IMR-90 (cell line): ENCODE results near the gene YPEL4. TPM values are rescaled to one million over a fixed set of nuclear protein-coding genes. Genes with fewer than 3 reads are reported as not detected.
A peak's percentile ranks its signal among the peaks of the same experiment; 100 is the strongest.

Source experiments
- ATAC-seq: fragments of 200-7000 bp; cut with Tn5 transposase; 2 replicates; pipeline ENCODE4 v1.9.1; 2020; ENCODE audit warnings: low read depth, mild to moderate bottlenecking, moderate library complexity
- BruUV-seq: library from RNA; stranded (reverse); fragments of 400-500 nt; replicated peaks from 2 replicates; lab custom pipeline; 2021; lab: Mats Ljungman, UMichigan
- CTCF ChIA-PET: fragments of 300-600 bp; formaldehyde crosslinking; extraction: SDS; loops from one replicate; lab custom pipeline; 2021; ENCODE audit warnings: antibody characterized with exemption; lab: Yijun Ruan, JAX
- POLR2A ChIA-PET: fragments of 300-600 bp; sonication (Branson Sonifier 250); formaldehyde crosslinking; loops from one replicate; lab custom pipeline; 2022; ENCODE audit warnings: antibody characterized with exemption; ENCODE audit not compliant: unreplicated experiment; lab: Charles Lee
- DNase-seq: peaks from one replicate; pipeline ENCODE4 v3.0.0; 2013
- H2AFZ ChIP-seq: replicated peaks from 2 replicates; pipeline ENCODE3; 2013; ENCODE audit warnings: low read length, mild to moderate bottlenecking; ENCODE audit not compliant: poor library complexity
- H2AK5ac ChIP-seq: 2 replicates; pipeline ENCODE4 v1.6.1; 2013; ENCODE audit warnings: low read depth, low read length, inconsistent platforms
- H2AK9ac ChIP-seq: replicated peaks from 2 replicates; pipeline ENCODE3; 2013; ENCODE audit warnings: mild to moderate bottlenecking, low read depth, low read length, moderate library complexity; ENCODE audit not compliant: poor library complexity
- H2BK120ac ChIP-seq: 2 replicates; pipeline ENCODE4 v1.6.1; 2013; ENCODE audit warnings: low read depth, low read length, inconsistent platforms
- H2BK15ac ChIP-seq: 3 replicates; pipeline ENCODE4 v1.6.1; 2013; ENCODE audit warnings: low read depth, low read length, inconsistent platforms
- H2BK20ac ChIP-seq: 2 replicates; pipeline ENCODE4 v1.6.1; 2013; ENCODE audit warnings: low read depth, mild to moderate bottlenecking, inconsistent platforms, low read length, moderate library complexity
- H2BK5ac ChIP-seq: 2 replicates; pipeline ENCODE4 v1.6.1; 2013; ENCODE audit warnings: mild to moderate bottlenecking, low read depth, low read length, inconsistent platforms; ENCODE audit not compliant: poor library complexity, severe bottlenecking
- H3K14ac ChIP-seq: replicated peaks from 2 replicates; pipeline ENCODE4 v1.6.1; 2013; ENCODE audit warnings: low read depth, low read length, inconsistent platforms
- H3K18ac ChIP-seq: 2 replicates; pipeline ENCODE4 v1.6.1; 2013; ENCODE audit warnings: low read depth, low read length, control low read depth
- H3K23ac ChIP-seq: 2 replicates; pipeline ENCODE4 v1.6.1; 2013; ENCODE audit warnings: low read depth, low read length, inconsistent platforms
- H3K27ac ChIP-seq: 2 replicates; pipeline ENCODE4 v1.5.1; 2013; ENCODE audit warnings: mild to moderate bottlenecking, control low read depth, low read length; ENCODE audit not compliant: insufficient read depth
- H3K27me3 ChIP-seq: 2 replicates; pipeline ENCODE4 v1.6.1; 2013; ENCODE audit warnings: low read length; ENCODE audit not compliant: control insufficient read depth, insufficient read depth
- H3K36me3 ChIP-seq: 2 replicates; pipeline ENCODE4 v1.6.1; 2013; ENCODE audit warnings: low read length, mixed read lengths; ENCODE audit not compliant: control insufficient read depth, insufficient read depth
- H3K4ac ChIP-seq: 2 replicates; pipeline ENCODE4 v1.6.1; 2013; ENCODE audit warnings: low read depth, low read length, inconsistent platforms
- H3K4me1 ChIP-seq: 2 replicates; pipeline ENCODE4 v1.6.1; 2013; ENCODE audit warnings: low read length, mixed read lengths; ENCODE audit not compliant: control insufficient read depth, insufficient read depth
- H3K4me2 ChIP-seq: 2 replicates; pipeline ENCODE4 v1.6.1; 2013; ENCODE audit warnings: low read depth, mild to moderate bottlenecking, control low read depth, low read length, moderate library complexity
- H3K4me3 ChIP-seq: 2 replicates; pipeline ENCODE4 v1.5.1; 2013; ENCODE audit warnings: low read depth, mild to moderate bottlenecking, control low read depth, low read length, moderate library complexity; ENCODE audit not compliant: insufficient read depth
- H3K56ac ChIP-seq: 2 replicates; pipeline ENCODE4 v1.6.1; 2013; ENCODE audit warnings: low read length, inconsistent platforms; ENCODE audit not compliant: insufficient read depth; ENCODE audit errors: extremely low read depth
- H3K79me1 ChIP-seq, 2 experiments: 2 replicates each; pipeline ENCODE4 v1.6.1; 2013; ENCODE audit warnings: low read length in 2 of 2, inconsistent platforms in 1 of 2, low read depth in 1 of 2
- H3K9ac ChIP-seq: 2 replicates; pipeline ENCODE4 v1.6.1; 2013; ENCODE audit warnings: low read depth, low read length, control low read depth
- H3K9me1 ChIP-seq: 2 replicates; pipeline ENCODE4 v1.6.1; 2013; ENCODE audit warnings: low read length, inconsistent platforms; ENCODE audit not compliant: insufficient read depth
- H3K9me3 ChIP-seq: 2 replicates; pipeline ENCODE4 v1.6.1; 2013; ENCODE audit warnings: low read length; ENCODE audit not compliant: control insufficient read depth, insufficient read depth
- H4K20me1 ChIP-seq: 2 replicates; pipeline ENCODE4 v1.6.1; 2013; ENCODE audit warnings: low read length, inconsistent platforms; ENCODE audit not compliant: insufficient read depth
- H4K5ac ChIP-seq: 2 replicates; pipeline ENCODE4 v1.6.1; 2013; ENCODE audit warnings: mild to moderate bottlenecking, low read depth, low read length, control low read depth
- H4K8ac ChIP-seq, 2 experiments: 2 replicates each; pipeline ENCODE4 v1.6.1; 2013; ENCODE audit warnings: low read depth in 2 of 2, low read length in 2 of 2, control low read depth in 1 of 2, inconsistent platforms in 1 of 2
- H4K91ac ChIP-seq: 2 replicates; pipeline ENCODE4 v1.6.1; 2013; ENCODE audit warnings: low read depth, low read length, inconsistent platforms; ENCODE audit not compliant: insufficient read depth
- BHLHE40 ChIP-seq: fragments of 150-350 bp; IDR thresholded peaks from 2 replicates; pipeline ENCODE4 v1.6.1; 2016; ENCODE audit warnings: mild to moderate bottlenecking, low read depth, low read length
- CEBPB ChIP-seq: IDR thresholded peaks from 2 replicates; pipeline ENCODE4 v1.6.1; 2012; ENCODE audit warnings: low read depth, low read length, improper control_type of control experiment
- CHD1 ChIP-seq: IDR thresholded peaks from 2 replicates; pipeline ENCODE4 v1.6.1; 2012; ENCODE audit warnings: low read depth, low read length, improper control_type of control experiment
- FOS ChIP-seq: fragments of 150-350 bp; IDR thresholded peaks from 2 replicates; pipeline ENCODE4 v1.6.1; 2016; ENCODE audit warnings: low read depth, low read length
- MAFK ChIP-seq: IDR thresholded peaks from 2 replicates; pipeline ENCODE4 v1.6.1; 2012; ENCODE audit warnings: low read depth, low read length, improper control_type of control experiment
- MAZ ChIP-seq: IDR thresholded peaks from 2 replicates; pipeline ENCODE4 v1.6.1; 2012; ENCODE audit warnings: low read depth, mild to moderate bottlenecking, low read length, improper control_type of control experiment, moderate library complexity, borderline replicate concordance
- MXI1 ChIP-seq: IDR thresholded peaks from 2 replicates; pipeline ENCODE4 v1.6.1; 2012; ENCODE audit warnings: low read depth, mild to moderate bottlenecking, low read length, moderate library complexity, borderline replicate concordance
- POLR2A ChIP-seq: IDR thresholded peaks from 2 replicates; pipeline ENCODE4 v1.6.1; 2012; ENCODE audit warnings: mild to moderate bottlenecking, low read depth, low read length
- RAD21 ChIP-seq: IDR thresholded peaks from 2 replicates; pipeline ENCODE4 v1.6.1; 2012; ENCODE audit warnings: low read length, improper control_type of control experiment
- WGBS, 2 experiments: methylation state at CpG; one replicate each; pipeline versions ENCODE4 v1.1.5 to v1.1.7; 2013; ENCODE audit warnings: missing lambda C conversion rate in 2 of 2; ENCODE audit not compliant: insufficient read length in 1 of 2; ENCODE audit errors: extremely low coverage in 2 of 2; 5-methylcytosine and 5-hydroxymethylcytosine counted together
- dilution Hi-C: fragments of 300-500 bp; cut with HindIII; formaldehyde crosslinking; loops from one replicate; pipeline ENCODE4 v1.14.3; 2018; ENCODE audit warnings: low sequenced_read_pairs; ENCODE audit not compliant: unreplicated experiment
- in situ Hi-C: fragments of 300-500 bp; cut with MboI; formaldehyde crosslinking; loops from 3 replicates; pipeline ENCODE4 v1.14.3; 2019; ENCODE audit warnings: low sequenced_read_pairs, inconsistent platforms, mixed read lengths
- intact Hi-C: fragments of 100-400 bp; cut with micrococcal nuclease; formaldehyde crosslinking; loops from 2 replicates; pipeline ENCODE4 v1.10.0; 2022
- polyA plus RNA-seq, 3 experiments: library from polyadenylated mRNA; depleted of rRNA; stranded (reverse); fragments of >200 nt; gene quantifications; 2 replicates each; pipeline ENCODE4 v1.2.3, GENCODE V29; 2012; ENCODE audit warnings: low replicate concordance in 1 of 3
- total RNA-seq: library from RNA; depleted of rRNA; stranded (reverse); fragments of >200 nt; gene quantifications from 2 replicates; pipeline ENCODE4 v1.2.3, GENCODE V29; 2012
- TF ChIP-seq, protein P1 (sequence below): fragments of 150-350 bp; IDR thresholded peaks from 2 replicates; pipeline ENCODE4 v1.6.1; 2016; ENCODE audit warnings: low read depth, mild to moderate bottlenecking, low read length, moderate library complexity, borderline replicate concordance
- TF ChIP-seq, protein P2 (sequence below): conservative IDR thresholded peaks from 2 replicates; pipeline ENCODE4 v1.5.1; 2012; ENCODE audit warnings: mild to moderate bottlenecking, low read depth, low read length, improper control_type of control experiment
- TF ChIP-seq, protein P3 (sequence below): fragments of 150-350 bp; IDR thresholded peaks from 2 replicates; pipeline ENCODE4 v1.6.1; 2017; ENCODE audit warnings: mild to moderate bottlenecking, antibody characterized with exemption, low read length, low read depth

The YPEL4 gene
- total and polyA plus RNA-seq, 2 of the 4 experiments (the other 2 are of a cell fraction): 0.18 to 0.79 TPM

DNA sequence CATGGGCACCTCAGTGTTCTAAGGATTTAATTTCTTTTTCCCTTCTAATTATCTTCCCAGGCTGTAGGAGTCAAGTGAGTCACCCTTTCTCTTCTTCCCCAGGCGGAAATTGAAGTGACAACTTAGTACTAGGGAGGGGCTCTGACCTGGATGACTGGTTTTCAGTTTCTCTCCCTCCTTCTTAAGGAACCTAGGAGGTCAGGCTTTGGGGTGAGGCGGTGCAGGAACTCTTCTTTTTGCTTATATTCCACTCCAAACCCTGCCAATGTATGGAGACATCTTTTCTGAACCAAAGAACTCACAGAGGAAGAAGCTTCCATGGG is 30.8 kb upstream of the YPEL4 start:
- Histone ChIP-seq H3K9me3 (no peaks in the 10 kb centered on the region), H4K8ac (no peak overlapping the region), H2BK20ac (no peak overlapping the region), H2AK5ac (no peak overlapping the region), H2BK5ac (no peak overlapping the region), H3K27me3 (no peaks in the 10 kb centered on the region), H3K4me1 (peaks cover 4% of the 10 kb centered on the region), H3K18ac (no peak overlapping the region), H3K9me1 (0 out of 2 replicates have a peak, but pooled peaks cover 9% of the 10 kb centered on the region), H3K4ac (no peak overlapping the region), H2AK9ac (no peak overlapping the region), H3K27ac (no peak overlapping the region), H4K5ac (no peak overlapping the region), H2BK15ac (no peak overlapping the region), H3K4me2 (no peak overlapping the region), H3K14ac (no peak overlapping the region), H4K20me1 (peaks cover 38% of the 10 kb centered on the region), H2BK120ac (no peak overlapping the region), H3K56ac (no peak overlapping the region), H3K79me1 (peaks cover 50 to 61% of the 10 kb centered on the region in 2 experiments), H4K91ac (no peak overlapping the region), H3K36me3 (peaks cover 25% of the 10 kb centered on the region), H2AFZ (no peak overlapping the region), H3K9ac (no peak overlapping the region), H3K23ac (no peak overlapping the region), H3K4me3 (no peak overlapping the region)
- intact Hi-C loops (no loop called here), dilution Hi-C loops (no loop called here), in situ Hi-C loops (no loop called here)
- CTCF ChIA-PET: no interaction called here
- DNase-seq (peak; percentile 22), ATAC-seq (peak; percentile 41)
- POLR2A ChIA-PET: no interaction called here
- WGBS, 2 experiments: no CpG with 5 or more reads among the region's 2 CpGs
- TF ChIP-seq CEBPB: no peak
- TF ChIP-seq, protein P1, sequence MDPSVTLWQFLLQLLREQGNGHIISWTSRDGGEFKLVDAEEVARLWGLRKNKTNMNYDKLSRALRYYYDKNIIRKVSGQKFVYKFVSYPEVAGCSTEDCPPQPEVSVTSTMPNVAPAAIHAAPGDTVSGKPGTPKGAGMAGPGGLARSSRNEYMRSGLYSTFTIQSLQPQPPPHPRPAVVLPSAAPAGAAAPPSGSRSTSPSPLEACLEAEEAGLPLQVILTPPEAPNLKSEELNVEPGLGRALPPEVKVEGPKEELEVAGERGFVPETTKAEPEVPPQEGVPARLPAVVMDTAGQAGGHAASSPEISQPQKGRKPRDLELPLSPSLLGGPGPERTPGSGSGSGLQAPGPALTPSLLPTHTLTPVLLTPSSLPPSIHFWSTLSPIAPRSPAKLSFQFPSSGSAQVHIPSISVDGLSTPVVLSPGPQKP: no peak
- TF ChIP-seq, protein P2, sequence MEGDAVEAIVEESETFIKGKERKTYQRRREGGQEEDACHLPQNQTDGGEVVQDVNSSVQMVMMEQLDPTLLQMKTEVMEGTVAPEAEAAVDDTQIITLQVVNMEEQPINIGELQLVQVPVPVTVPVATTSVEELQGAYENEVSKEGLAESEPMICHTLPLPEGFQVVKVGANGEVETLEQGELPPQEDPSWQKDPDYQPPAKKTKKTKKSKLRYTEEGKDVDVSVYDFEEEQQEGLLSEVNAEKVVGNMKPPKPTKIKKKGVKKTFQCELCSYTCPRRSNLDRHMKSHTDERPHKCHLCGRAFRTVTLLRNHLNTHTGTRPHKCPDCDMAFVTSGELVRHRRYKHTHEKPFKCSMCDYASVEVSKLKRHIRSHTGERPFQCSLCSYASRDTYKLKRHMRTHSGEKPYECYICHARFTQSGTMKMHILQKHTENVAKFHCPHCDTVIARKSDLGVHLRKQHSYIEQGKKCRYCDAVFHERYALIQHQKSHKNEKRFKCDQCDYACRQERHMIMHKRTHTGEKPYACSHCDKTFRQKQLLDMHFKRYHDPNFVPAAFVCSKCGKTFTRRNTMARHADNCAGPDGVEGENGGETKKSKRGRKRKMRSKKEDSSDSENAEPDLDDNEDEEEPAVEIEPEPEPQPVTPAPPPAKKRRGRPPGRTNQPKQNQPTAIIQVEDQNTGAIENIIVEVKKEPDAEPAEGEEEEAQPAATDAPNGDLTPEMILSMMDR: no peak
- TF ChIP-seq CHD1: no peak
- TF ChIP-seq POLR2A: no peak
- no peak for TF ChIP-seq BHLHE40
- no peak for TF ChIP-seq MAZ
- TF ChIP-seq FOS: no peak
- TF ChIP-seq, protein P3, sequence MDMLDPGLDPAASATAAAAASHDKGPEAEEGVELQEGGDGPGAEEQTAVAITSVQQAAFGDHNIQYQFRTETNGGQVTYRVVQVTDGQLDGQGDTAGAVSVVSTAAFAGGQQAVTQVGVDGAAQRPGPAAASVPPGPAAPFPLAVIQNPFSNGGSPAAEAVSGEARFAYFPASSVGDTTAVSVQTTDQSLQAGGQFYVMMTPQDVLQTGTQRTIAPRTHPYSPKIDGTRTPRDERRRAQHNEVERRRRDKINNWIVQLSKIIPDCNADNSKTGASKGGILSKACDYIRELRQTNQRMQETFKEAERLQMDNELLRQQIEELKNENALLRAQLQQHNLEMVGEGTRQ: no peak
- no peak for TF ChIP-seq MAFK
- no peak for TF ChIP-seq RAD21
- no peak for TF ChIP-seq MXI1
- BruUV-seq: no TSS peak
